Natural killer cell (primary cell): ENCODE data around the gene MICAL2. TPM values are rescaled to one million over a fixed set of nuclear protein-coding genes. Genes with fewer than 3 reads are reported as not detected.

Experiments used
- ATAC-seq, 3 donors: fragments of 150-1000 bp in 2 of 3; fragments of 200-7000 bp in 1 of 3; cut with Tn5 transposase; 1 replicate in 1 of 3; 2 replicates in 2 of 3; pipeline ENCODE4 v1.10.0; 2021; ENCODE audit warnings: mild to moderate bottlenecking in 2 of 3, moderate library complexity in 2 of 3
- DNase-seq, 2 donors: peaks; one replicate each; pipeline versions ENCODE4 v3.0.0 to v3.0.0-alpha.2; 2013 to 2021; ENCODE audit warnings: mixed read lengths in 1 of 2
- H3K27ac ChIP-seq: one replicate; pipeline ENCODE4 v1.5.1; 2013; ENCODE audit warnings: mild to moderate bottlenecking, low read length
- H3K27me3 ChIP-seq: one replicate; pipeline ENCODE4 v1.6.1; 2013; ENCODE audit warnings: low read length; ENCODE audit not compliant: control insufficient read depth, insufficient read depth
- H3K36me3 ChIP-seq: one replicate; pipeline ENCODE4 v1.6.1; 2013; ENCODE audit warnings: low read length; ENCODE audit not compliant: control insufficient read depth, insufficient read depth
- H3K4me1 ChIP-seq: one replicate; pipeline ENCODE4 v1.6.1; 2013; ENCODE audit warnings: low read length; ENCODE audit not compliant: control insufficient read depth, insufficient read depth
- H3K4me3 ChIP-seq: one replicate; pipeline ENCODE4 v1.5.1; 2013; ENCODE audit warnings: low read length
- H3K9me3 ChIP-seq: one replicate; pipeline ENCODE4 v1.6.1; 2013; ENCODE audit warnings: low read length; ENCODE audit not compliant: control insufficient read depth, insufficient read depth
- H3K27ac Mint-ChIP-seq, 2 donors: one replicate each; pipeline ENCODE4 v1.8.0; 2022; ENCODE audit warnings: mild to moderate bottlenecking in 2 of 2, mixed read lengths in 2 of 2, moderate library complexity in 1 of 2
- H3K27me3 Mint-ChIP-seq, 2 donors: one replicate each; pipeline ENCODE4 v1.8.0; 2022; ENCODE audit warnings: low read depth in 2 of 2, mixed read lengths in 2 of 2
- H3K36me3 Mint-ChIP-seq: one replicate; pipeline ENCODE4 v1.8.0; 2022; ENCODE audit warnings: mixed read lengths
- H3K4me1 Mint-ChIP-seq, 2 donors: one replicate each; pipeline ENCODE4 v1.8.0; 2022; ENCODE audit warnings: mixed read lengths in 2 of 2
- H3K4me3 Mint-ChIP-seq: one replicate; pipeline ENCODE4 v1.8.0; 2022; ENCODE audit warnings: mild to moderate bottlenecking, moderate library complexity, mixed read lengths
- H3K9me3 Mint-ChIP-seq, 2 donors: one replicate each; pipeline ENCODE4 v1.8.0; 2022; ENCODE audit warnings: mixed read lengths in 2 of 2
- WGBS: methylation state at CpG from one replicate; pipeline ENCODE4 v1.1.7; 2013; ENCODE audit warnings: missing lambda C conversion rate; ENCODE audit not compliant: insufficient coverage; 5-methylcytosine and 5-hydroxymethylcytosine counted together
- intact Hi-C: fragments of 100-400 bp; cut with micrococcal nuclease; formaldehyde crosslinking; loops from one replicate; pipeline ENCODE4 v1.14.2; 2022
- total RNA-seq, 4 donors: library from RNA; stranded (reverse); fragments of 120-200 nt in 1 of 4; gene quantifications; one replicate each; pipeline versions ENCODE4 v1.2.3 to v1.2.4, GENCODE V29; 2013 to 2022
- TF ChIP-seq, protein P1 (sequence below): fragments of 200-600 bp; IDR thresholded peaks from one replicate; pipeline ENCODE4 v1.8.0; 2022; ENCODE audit warnings: antibody characterized with exemption

The MICAL2 gene
- total RNA-seq, 3 donors from 2014 or later (not counting 1 experiment from before 2014, with no cell fraction given) = 54.6 to 68.6 (median 57.4) TPM

- H3K27ac Mint-ChIP-seq = peak overlapping the region; percentile 1 to 48
- no peaks in the 10 kb centered on the region for H3K27me3 Mint-ChIP-seq
- intact Hi-C loops = no loop called here
- H3K9me3 ChIP-seq = no peaks in the 10 kb centered on the region
- no peaks in the 10 kb centered on the region for H3K9me3 Mint-ChIP-seq
- no peak overlapping the region for H3K4me3 ChIP-seq
- no peak for DNase-seq
- no peak for ATAC-seq
- H3K36me3 ChIP-seq = peaks cover 43% of the 10 kb centered on the region
- H3K4me3 Mint-ChIP-seq = no peak overlapping the region
- peaks cover 25 to 37% of the 10 kb centered on the region in 2 donors for H3K4me1 Mint-ChIP-seq
- peaks cover 23% of the 10 kb centered on the region for H3K36me3 Mint-ChIP-seq
- 84% methylated on average over 6 of the region's 7 CpGs for WGBS
- H3K27me3 ChIP-seq = no peaks in the 10 kb centered on the region
- H3K4me1 ChIP-seq = peaks cover 29% of the 10 kb centered on the region
- TF ChIP-seq, protein P1, sequence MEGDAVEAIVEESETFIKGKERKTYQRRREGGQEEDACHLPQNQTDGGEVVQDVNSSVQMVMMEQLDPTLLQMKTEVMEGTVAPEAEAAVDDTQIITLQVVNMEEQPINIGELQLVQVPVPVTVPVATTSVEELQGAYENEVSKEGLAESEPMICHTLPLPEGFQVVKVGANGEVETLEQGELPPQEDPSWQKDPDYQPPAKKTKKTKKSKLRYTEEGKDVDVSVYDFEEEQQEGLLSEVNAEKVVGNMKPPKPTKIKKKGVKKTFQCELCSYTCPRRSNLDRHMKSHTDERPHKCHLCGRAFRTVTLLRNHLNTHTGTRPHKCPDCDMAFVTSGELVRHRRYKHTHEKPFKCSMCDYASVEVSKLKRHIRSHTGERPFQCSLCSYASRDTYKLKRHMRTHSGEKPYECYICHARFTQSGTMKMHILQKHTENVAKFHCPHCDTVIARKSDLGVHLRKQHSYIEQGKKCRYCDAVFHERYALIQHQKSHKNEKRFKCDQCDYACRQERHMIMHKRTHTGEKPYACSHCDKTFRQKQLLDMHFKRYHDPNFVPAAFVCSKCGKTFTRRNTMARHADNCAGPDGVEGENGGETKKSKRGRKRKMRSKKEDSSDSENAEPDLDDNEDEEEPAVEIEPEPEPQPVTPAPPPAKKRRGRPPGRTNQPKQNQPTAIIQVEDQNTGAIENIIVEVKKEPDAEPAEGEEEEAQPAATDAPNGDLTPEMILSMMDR = no peak
- no peak overlapping the region for H3K27ac ChIP-seq
Observed at GRCh38 chr11:12229450-12230229, 119.2 kb downstream of the MICAL2 start.

DNA sequence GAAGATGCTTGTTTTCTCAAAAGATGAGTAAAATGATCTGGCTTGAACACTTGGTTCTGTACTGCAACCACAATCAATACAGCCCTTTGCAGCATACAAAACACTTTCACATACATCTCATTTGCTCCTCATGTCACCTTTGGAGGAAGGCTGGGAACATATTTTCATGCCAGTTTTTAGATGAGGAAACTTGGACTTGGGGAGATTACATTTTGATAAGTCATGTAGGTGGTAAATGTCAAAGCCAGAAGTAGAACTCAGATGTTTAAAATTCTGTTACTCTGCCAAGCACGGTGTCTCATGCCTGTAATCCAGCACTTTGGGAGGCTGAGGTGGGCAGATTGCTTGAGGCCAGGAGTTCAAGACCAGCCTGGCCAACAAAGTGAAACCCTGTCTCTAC lies 121.8 kb downstream of the MICAL2 start:
- Mint-ChIP-seq H3K27ac (no peak overlapping the region), H3K4me3 (no peak overlapping the region), H3K27me3 (no peaks in the 10 kb centered on the region), H3K9me3 (no peaks in the 10 kb centered on the region), H3K36me3 (peaks cover 23% of the 10 kb centered on the region), H3K4me1 (peaks cover 37 to 46% of the 10 kb centered on the region in 2 donors)
- peaks cover 36% of the 10 kb centered on the region for H3K4me1 ChIP-seq
- no peaks in the 10 kb centered on the region for H3K9me3 ChIP-seq
- ATAC-seq (no peak), DNase-seq (no peak)
- peaks cover 32% of the 10 kb centered on the region for H3K36me3 ChIP-seq
- 84% methylated on average over 1 of the region's 1 CpG for WGBS
- intact Hi-C loops = no loop called here
- H3K4me3 ChIP-seq = no peak overlapping the region
- TF ChIP-seq, protein P1 = no peak
- no peak overlapping the region for H3K27ac ChIP-seq
- no peaks in the 10 kb centered on the region for H3K27me3 ChIP-seq

DNA sequence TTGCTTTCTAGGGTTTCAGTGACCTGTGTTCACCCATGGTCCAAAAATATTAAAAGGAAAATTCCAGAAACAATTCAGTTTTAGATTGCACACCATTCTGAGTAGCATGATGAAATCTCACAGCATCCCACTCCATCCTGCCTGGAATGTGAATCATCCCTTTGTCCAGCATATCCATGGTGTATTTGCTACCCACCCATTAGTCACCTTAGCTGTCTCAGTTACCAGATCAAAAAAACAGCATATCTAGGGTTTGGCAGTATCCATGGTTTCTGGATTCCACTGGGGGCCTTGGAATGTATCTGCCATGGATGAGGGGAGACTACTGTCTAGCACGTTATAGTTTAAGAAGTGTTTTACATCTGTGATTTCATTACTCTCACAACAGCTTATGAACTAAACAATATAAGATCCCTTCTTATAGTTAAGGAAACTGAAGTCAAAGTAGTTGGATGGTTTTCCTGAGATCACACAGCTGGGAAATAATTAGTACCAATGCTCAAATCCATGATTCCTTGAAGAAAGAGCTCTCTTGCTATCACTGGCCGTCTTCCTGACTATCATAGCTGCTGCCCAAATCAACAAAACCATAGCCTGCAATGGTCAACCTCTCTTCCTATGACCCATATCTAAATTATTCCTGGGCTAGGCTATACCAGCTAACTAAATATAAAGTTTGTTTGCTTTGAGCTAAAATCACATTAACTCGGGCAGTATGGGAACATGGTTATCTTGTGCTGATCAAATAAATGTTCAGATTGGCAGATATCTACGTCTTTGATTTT lies 122.6 kb downstream of the MICAL2 start:
- H3K36me3 ChIP-seq = peaks cover 31% of the 10 kb centered on the region
- peak overlapping the region in 1 of 2 donors; percentile 93 for H3K27ac Mint-ChIP-seq

More for the DNA sequence above, 122.6 kb downstream of the MICAL2 start:
- Histone ChIP-seq H3K27me3 (no peaks in the 10 kb centered on the region), H3K9me3 (no peaks in the 10 kb centered on the region), H3K4me1 (peaks cover 36% of the 10 kb centered on the region), H3K27ac (no peak overlapping the region), H3K4me3 (no peak overlapping the region)
- DNase-seq (no peak), ATAC-seq (no peak)
- TF ChIP-seq, protein P1 = no peak
- peaks cover 37 to 46% of the 10 kb centered on the region in 2 donors for H3K4me1 Mint-ChIP-seq
- H3K4me3 Mint-ChIP-seq = no peak overlapping the region
- H3K27me3 Mint-ChIP-seq = no peaks in the 10 kb centered on the region
- 100% methylated on average over 3 of the region's 4 CpGs for WGBS
- intact Hi-C loops = no loop called here
- H3K36me3 Mint-ChIP-seq = peaks cover 23% of the 10 kb centered on the region
- H3K9me3 Mint-ChIP-seq = no peaks in the 10 kb centered on the region
